ENCODE data around the gene SOWAHA. TPM values are rescaled to one million over a fixed set of nuclear protein-coding genes. Genes with fewer than 3 reads are reported as not detected.

SOWAHA gene
- total and polyA plus RNA-seq, 2 of the 4 experiments (the other 2 are of a cell fraction) = 0.03 TPM; not detected in 1

DNA sequence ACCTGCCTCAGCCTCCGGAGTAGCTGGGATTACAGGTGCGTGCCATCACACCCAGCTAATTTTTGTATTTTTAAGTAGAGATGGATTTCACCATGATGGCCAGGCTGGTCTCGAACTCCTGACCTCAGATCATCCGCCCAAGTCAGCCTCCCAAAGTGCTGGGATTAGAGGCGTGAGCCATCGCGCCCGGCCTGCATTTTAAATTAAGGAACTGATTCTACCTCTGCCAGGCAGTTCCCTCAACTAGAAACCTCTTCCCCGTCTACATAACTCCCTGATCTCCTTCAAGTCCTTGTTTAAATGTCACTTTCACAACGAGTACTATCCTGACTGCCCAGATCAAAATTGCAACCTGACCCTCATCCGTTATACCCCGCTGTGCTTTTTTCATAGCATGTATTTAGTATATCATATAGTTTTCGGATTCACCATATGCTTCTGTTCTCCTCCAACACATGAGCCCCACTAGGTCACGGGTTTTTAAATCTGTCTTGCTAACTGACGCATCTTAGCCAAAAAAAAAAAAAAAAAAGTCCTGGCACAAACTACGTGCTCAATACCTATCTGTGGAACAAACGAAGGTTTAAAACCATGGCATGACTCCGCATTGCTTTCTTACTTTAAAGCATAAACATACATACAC, 858 bp upstream of the SOWAHA start:
- Histone ChIP-seq H3K4ac (ENCODE audit: low read depth, low read length) (no peak overlapping the region), H3K56ac (ENCODE audit: extremely low read depth, insufficient read depth, low read length) (no peak overlapping the region), H3K27ac (ENCODE audit: insufficient read depth, low read length) (no peak overlapping the region), H3K4me1 (ENCODE audit: control insufficient read depth, insufficient read depth, low read length) (peaks cover 7% of the 10 kb centered on the region), H2BK15ac (ENCODE audit: low read depth, low read length) (no peak overlapping the region), H3K9me3 (ENCODE audit: control insufficient read depth, insufficient read depth, low read length) (no peaks in the 10 kb centered on the region), H3K27me3 (ENCODE audit: control insufficient read depth, insufficient read depth, low read length) (peaks cover 37% of the 10 kb centered on the region), H2BK120ac (ENCODE audit: low read depth, low read length) (no peak overlapping the region), H3K36me3 (ENCODE audit: control insufficient read depth, insufficient read depth, low read length) (no peaks in the 10 kb centered on the region), H3K4me2 (ENCODE audit: low read depth, low read length) (no peak overlapping the region), H3K79me1 (ENCODE audit: low read depth in 1 of 2, low read length in 2 of 2) (no peaks in the 10 kb centered on the region), H3K9ac (ENCODE audit: low read depth, low read length) (no peak overlapping the region), H4K8ac (ENCODE audit: low read depth in 2 of 2, low read length in 2 of 2) (no peak overlapping the region), H4K5ac (ENCODE audit: low read depth, low read length) (no peak overlapping the region), H2AK5ac (ENCODE audit: low read depth, low read length) (no peak overlapping the region), H4K91ac (ENCODE audit: insufficient read depth, low read depth, low read length) (no peak overlapping the region), H2BK20ac (ENCODE audit: low read depth, low read length) (no peak overlapping the region), H3K23ac (ENCODE audit: low read depth, low read length) (0 out of 2 replicates have a peak overlapping the region, but pooled peaks have one; percentile 31), H3K14ac (replicated peaks; ENCODE audit: low read depth, low read length) (no peak overlapping the region), H3K18ac (ENCODE audit: low read depth, low read length) (no peak overlapping the region), H3K4me3 (ENCODE audit: insufficient read depth, low read depth, low read length) (no peak overlapping the region), H3K9me1 (ENCODE audit: insufficient read depth, low read length) (no peaks in the 10 kb centered on the region), H2AFZ (replicated peaks; ENCODE audit: low read length, poor library complexity) (no peak overlapping the region), H2AK9ac (replicated peaks; ENCODE audit: low read depth, low read length, poor library complexity) (no peak overlapping the region), H2BK5ac (ENCODE audit: low read depth, low read length, poor library complexity, severe bottlenecking) (no peak overlapping the region), H4K20me1 (ENCODE audit: insufficient read depth, low read length) (no peaks in the 10 kb centered on the region)
- in situ Hi-C loops (cut with MboI; ENCODE audit: low sequenced_read_pairs) (no loop called here), intact Hi-C loops (cut with micrococcal nuclease) (no loop called here), dilution Hi-C loops (cut with HindIII; ENCODE audit: low sequenced_read_pairs, unreplicated experiment) (no loop called here)
- CTCF ChIA-PET = no interaction called here
- 67% methylated on average over 1 of the region's 18 CpGs; no CpG with 5 or more reads in 1 of the 2 experiments for WGBS, 2 experiments (ENCODE audit: extremely low coverage in 2 of 2, insufficient read length in 1 of 2)
- ATAC-seq (ENCODE audit: low read depth) (no peak), DNase-seq (no peak)
- POLR2A ChIA-PET (ENCODE audit: unreplicated experiment) = no interaction called here
- TF ChIP-seq RFX5 (IDR thresholded peaks at IDR 0.05; ENCODE audit: low read depth, low read length) (no peak), MAZ (IDR thresholded peaks at IDR 0.05; ENCODE audit: borderline replicate concordance, low read depth, low read length) (no peak)
- BruUV-seq (replicated peaks) = no TSS peak
